Kidney (tissue), 14 donors: ENCODE measurements around the gene OAF. TPM values are rescaled to one million over a fixed set of nuclear protein-coding genes. Genes with fewer than 3 reads are reported as not detected.

Experiments used
- DNase-seq, 5 donors: peaks; one replicate each; pipeline ENCODE4 v3.0.0-alpha.2; 2013 to 2020
- FAIRE-seq: peaks from 2 replicates; lab custom pipeline; 2012; peaks lifted over from hg19 to GRCh38; lab: Jason Lieb, UNC
- H3K27ac ChIP-seq, 2 donors: one replicate each; pipeline ENCODE4 v1.7.0; 2013; ENCODE audit warnings: low read depth in 2 of 2, low read length in 2 of 2, inconsistent platforms in 1 of 2
- H3K27me3 ChIP-seq: one replicate; pipeline ENCODE4 v1.7.1; 2013; ENCODE audit warnings: low read length, inconsistent platforms; ENCODE audit not compliant: control insufficient read depth, insufficient read depth
- H3K36me3 ChIP-seq, 3 donors: one replicate each; pipeline versions ENCODE4 v1.7.0 to v1.7.1; 2013; ENCODE audit warnings: low read length in 3 of 3, control low read depth in 1 of 3, inconsistent platforms in 1 of 3; ENCODE audit not compliant: insufficient read depth in 3 of 3, control insufficient read depth in 2 of 3
- H3K4me1 ChIP-seq, 3 donors: one replicate each; pipeline versions ENCODE4 v1.7.0 to v1.7.1; 2013; ENCODE audit warnings: low read length in 3 of 3, inconsistent platforms in 1 of 3, low read depth in 1 of 3; ENCODE audit not compliant: control insufficient read depth in 2 of 3, insufficient read depth in 2 of 3
- H3K4me3 ChIP-seq, 3 donors: one replicate each; pipeline versions ENCODE4 v1.7.0 to v1.8.1; 2013; ENCODE audit warnings: low read length in 3 of 3, control low read depth in 1 of 3, inconsistent platforms in 1 of 3
- H3K9ac ChIP-seq, 3 donors: one replicate each; pipeline versions ENCODE4 v1.7.0 to v1.7.1; 2013; ENCODE audit warnings: low read length in 3 of 3, control low read depth in 1 of 3, inconsistent platforms in 1 of 3
- H3K9me3 ChIP-seq, 3 donors: one replicate each; pipeline versions ENCODE4 v1.7.0 to v1.7.1; 2013; ENCODE audit warnings: low read length in 3 of 3, control low read depth in 1 of 3, inconsistent platforms in 1 of 3; ENCODE audit not compliant: control insufficient read depth in 2 of 3, insufficient read depth in 1 of 3
- CTCF ChIP-seq: IDR thresholded peaks from 3 replicates; pipeline ENCODE4 v1.5.1; 2012; ENCODE audit warnings: mild to moderate bottlenecking, moderate library complexity, borderline replicate concordance; ENCODE audit not compliant: insufficient read depth; ENCODE audit errors: extremely low read depth
- intact Hi-C: fragments of 100-400 bp; cut with DNase I; formaldehyde crosslinking; loops from one replicate; pipeline ENCODE4 v1.11.1; 2022
- polyA plus RNA-seq: library from polyadenylated mRNA; stranded (reverse); fragments of 350-450 nt; fragmentation: Illumina TruSeq; extraction: RNeasy Lipid Tissue Mini Kit (QIAGEN cat#74804); gene quantifications from one replicate; pipeline ENCODE4 v1.2.3, GENCODE V29; 2014; ENCODE audit warnings: low read depth, low replicate concordance; ENCODE audit not compliant: insufficient read depth
- total RNA-seq: library from RNA; stranded (reverse); fragmentation: NEBNext Ultra II Directional; extraction: Animal tissue kit (Norgen Biotek cat#: 25700); gene quantifications from one replicate; pipeline ENCODE4 v1.2.1, GENCODE V29; 2021
- donor health status: control.
- donor health status: control.
- donor health status: control.
- donor health status: control.
- donor health status: control.
- donor health status: DM: yes; HTN: yes; CAD: no.
- donor health status: Normal renal cell carcinoma (clear cell type).

The OAF gene
- total and polyA plus RNA-seq, 2 donors from 2014 or later, result 48.2 to 78.1 TPM

GRCh38 chr11:120217941-120218694 is 7.3 kb downstream of the OAF start:
- H3K9ac ChIP-seq, result no peak overlapping the region
- H3K36me3 ChIP-seq, result no peaks in the 10 kb centered on the region
- H3K4me1 ChIP-seq, result peaks cover 0 to 43% (median 38%) of the 10 kb centered on the region in 3 donors
- H3K27me3 ChIP-seq, result no peaks in the 10 kb centered on the region
- H3K4me3 ChIP-seq, result no peak overlapping the region
- no peak for TF ChIP-seq CTCF
- intact Hi-C loops, result no loop called here
- no peak for DNase-seq
- H3K9me3 ChIP-seq, result no peaks in the 10 kb centered on the region
- no peak overlapping the region for H3K27ac ChIP-seq
- no peak for FAIRE-seq

GRCh38 chr11:120218695-120219033 is 7.8 kb downstream of the OAF start:
- H3K4me1 ChIP-seq, result peaks cover 0 to 40% (median 34%) of the 10 kb centered on the region in 3 donors
- intact Hi-C loops, result no loop called here
- H3K4me3 ChIP-seq, result no peak overlapping the region
- no peak for TF ChIP-seq CTCF
- no peaks in the 10 kb centered on the region for H3K36me3 ChIP-seq
- H3K27ac ChIP-seq, result no peak overlapping the region
- H3K9me3 ChIP-seq, result no peaks in the 10 kb centered on the region
- no peak for DNase-seq
- no peak overlapping the region for H3K9ac ChIP-seq
- no peak for FAIRE-seq
- H3K27me3 ChIP-seq, result no peaks in the 10 kb centered on the region

- FAIRE-seq (no peak), DNase-seq (no peak)
- no peak overlapping the region for H3K27ac ChIP-seq
- H3K4me3 ChIP-seq, result no peak overlapping the region
- no peaks in the 10 kb centered on the region for H3K27me3 ChIP-seq
- peaks cover 0 to 34% (median 32%) of the 10 kb centered on the region in 3 donors for H3K4me1 ChIP-seq
- intact Hi-C loops, result no loop called here
- no peaks in the 10 kb centered on the region for H3K9me3 ChIP-seq
- no peak for TF ChIP-seq CTCF
- peaks cover 0 to 4% (median 0%) of the 10 kb centered on the region in 3 donors for H3K36me3 ChIP-seq
- no peak overlapping the region for H3K9ac ChIP-seq
Observed at GRCh38 chr11:120219232-120219937, 8.6 kb downstream of the OAF start.
